Sigmoid colon (tissue), 3 donors: ENCODE measurements around the gene NUDT4.

Source experiments
- POLR2A ChIP-seq, 2 donors: fragments of 450-650 bp; IDR thresholded peaks; one replicate each; pipeline ENCODE4 v1.6.1; 2016; ENCODE audit warnings: antibody characterized with exemption in 2 of 2, mild to moderate bottlenecking in 2 of 2, moderate library complexity in 2 of 2
- TF ChIP-seq, protein P1 (sequence below), 4 experiments: fragments of 450-650 bp in 3 of 4; fragments of 200-600 bp in 1 of 4; IDR thresholded peaks; one replicate each; pipeline ENCODE4 v1.5.1; 2016 to 2019; ENCODE audit warnings: antibody characterized with exemption in 4 of 4, mild to moderate bottlenecking in 3 of 4, moderate library complexity in 2 of 4

DNA sequence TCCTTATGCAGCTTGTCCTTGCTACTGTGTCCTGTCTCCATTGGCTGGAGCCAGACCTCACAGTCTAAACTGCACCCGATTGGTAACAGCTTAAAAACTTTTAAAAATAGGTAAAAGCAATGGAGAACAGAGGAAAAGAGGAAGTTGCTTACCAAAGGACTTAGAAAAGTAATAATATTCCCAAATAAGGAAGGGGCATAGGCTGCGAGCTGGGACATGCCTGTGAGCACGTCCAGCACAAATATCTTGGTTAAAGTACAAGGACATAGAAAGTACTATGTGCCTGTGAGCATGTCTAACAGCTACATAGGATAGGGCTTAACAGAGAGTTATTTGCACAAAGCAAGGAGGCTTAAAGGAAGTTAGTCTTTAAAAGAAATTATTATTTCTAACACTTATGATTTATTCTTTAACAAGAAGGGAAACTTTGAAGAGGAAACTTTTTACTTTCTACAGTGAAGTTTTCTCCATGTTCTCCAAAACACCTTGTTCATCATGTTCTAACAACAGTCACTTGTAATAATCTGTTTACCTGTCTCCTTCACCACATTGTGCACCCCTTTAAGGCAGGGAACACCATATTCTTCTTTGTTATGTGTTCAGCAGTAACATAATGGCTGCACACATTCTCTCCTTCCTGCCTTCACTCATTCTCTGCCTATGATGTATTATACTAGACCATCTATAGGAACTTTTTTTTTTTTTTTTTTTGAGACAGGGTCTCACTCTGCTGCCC lies 73.9 kb downstream of the NUDT4 start:
- TF ChIP-seq, protein P1, sequence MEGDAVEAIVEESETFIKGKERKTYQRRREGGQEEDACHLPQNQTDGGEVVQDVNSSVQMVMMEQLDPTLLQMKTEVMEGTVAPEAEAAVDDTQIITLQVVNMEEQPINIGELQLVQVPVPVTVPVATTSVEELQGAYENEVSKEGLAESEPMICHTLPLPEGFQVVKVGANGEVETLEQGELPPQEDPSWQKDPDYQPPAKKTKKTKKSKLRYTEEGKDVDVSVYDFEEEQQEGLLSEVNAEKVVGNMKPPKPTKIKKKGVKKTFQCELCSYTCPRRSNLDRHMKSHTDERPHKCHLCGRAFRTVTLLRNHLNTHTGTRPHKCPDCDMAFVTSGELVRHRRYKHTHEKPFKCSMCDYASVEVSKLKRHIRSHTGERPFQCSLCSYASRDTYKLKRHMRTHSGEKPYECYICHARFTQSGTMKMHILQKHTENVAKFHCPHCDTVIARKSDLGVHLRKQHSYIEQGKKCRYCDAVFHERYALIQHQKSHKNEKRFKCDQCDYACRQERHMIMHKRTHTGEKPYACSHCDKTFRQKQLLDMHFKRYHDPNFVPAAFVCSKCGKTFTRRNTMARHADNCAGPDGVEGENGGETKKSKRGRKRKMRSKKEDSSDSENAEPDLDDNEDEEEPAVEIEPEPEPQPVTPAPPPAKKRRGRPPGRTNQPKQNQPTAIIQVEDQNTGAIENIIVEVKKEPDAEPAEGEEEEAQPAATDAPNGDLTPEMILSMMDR (IDR thresholded peaks at IDR 0.05): no peak
- TF ChIP-seq POLR2A (IDR thresholded peaks at IDR 0.05): no peak
